Neural cell (in vitro differentiated cells): ENCODE data around the gene GHITM.

Experiments used
- EP300 ChIP-seq: fragments of 450-650 bp; conservative IDR thresholded peaks from 2 replicates; pipeline ENCODE4 v1.6.1; 2014; ENCODE audit warnings: antibody characterized with exemption, mild to moderate bottlenecking, moderate library complexity; ENCODE audit not compliant: poor library complexity, severe bottlenecking
- EZH2 ChIP-seq: fragments of 200-600, 300-800 bp; shearing (Covaris generic), sonication (generic); IDR thresholded peaks from 2 replicates; pipeline ENCODE4 v1.6.1; 2014; ENCODE audit warnings: antibody characterized with exemption, low read length, borderline replicate concordance, mild to moderate bottlenecking; ENCODE audit not compliant: insufficient read depth, poor library complexity, severe bottlenecking
- POLR2AphosphoS5 ChIP-seq: IDR thresholded peaks from 2 replicates; pipeline ENCODE4 v1.6.1; 2012
- TF ChIP-seq, protein P1 (sequence below): fragments of 450-650 bp; IDR thresholded peaks from 2 replicates; pipeline ENCODE4 v1.5.1; 2014; ENCODE audit warnings: antibody characterized with exemption, mild to moderate bottlenecking, moderate library complexity; ENCODE audit not compliant: poor library complexity, severe bottlenecking
- TF ChIP-seq, protein P2 (sequence below): IDR thresholded peaks from 2 replicates; pipeline ENCODE4 v1.6.1; 2012; ENCODE audit warnings: borderline replicate concordance

- TF ChIP-seq, protein P1, sequence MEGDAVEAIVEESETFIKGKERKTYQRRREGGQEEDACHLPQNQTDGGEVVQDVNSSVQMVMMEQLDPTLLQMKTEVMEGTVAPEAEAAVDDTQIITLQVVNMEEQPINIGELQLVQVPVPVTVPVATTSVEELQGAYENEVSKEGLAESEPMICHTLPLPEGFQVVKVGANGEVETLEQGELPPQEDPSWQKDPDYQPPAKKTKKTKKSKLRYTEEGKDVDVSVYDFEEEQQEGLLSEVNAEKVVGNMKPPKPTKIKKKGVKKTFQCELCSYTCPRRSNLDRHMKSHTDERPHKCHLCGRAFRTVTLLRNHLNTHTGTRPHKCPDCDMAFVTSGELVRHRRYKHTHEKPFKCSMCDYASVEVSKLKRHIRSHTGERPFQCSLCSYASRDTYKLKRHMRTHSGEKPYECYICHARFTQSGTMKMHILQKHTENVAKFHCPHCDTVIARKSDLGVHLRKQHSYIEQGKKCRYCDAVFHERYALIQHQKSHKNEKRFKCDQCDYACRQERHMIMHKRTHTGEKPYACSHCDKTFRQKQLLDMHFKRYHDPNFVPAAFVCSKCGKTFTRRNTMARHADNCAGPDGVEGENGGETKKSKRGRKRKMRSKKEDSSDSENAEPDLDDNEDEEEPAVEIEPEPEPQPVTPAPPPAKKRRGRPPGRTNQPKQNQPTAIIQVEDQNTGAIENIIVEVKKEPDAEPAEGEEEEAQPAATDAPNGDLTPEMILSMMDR = no peak
- no peak for TF ChIP-seq POLR2AphosphoS5
- TF ChIP-seq, protein P2, sequence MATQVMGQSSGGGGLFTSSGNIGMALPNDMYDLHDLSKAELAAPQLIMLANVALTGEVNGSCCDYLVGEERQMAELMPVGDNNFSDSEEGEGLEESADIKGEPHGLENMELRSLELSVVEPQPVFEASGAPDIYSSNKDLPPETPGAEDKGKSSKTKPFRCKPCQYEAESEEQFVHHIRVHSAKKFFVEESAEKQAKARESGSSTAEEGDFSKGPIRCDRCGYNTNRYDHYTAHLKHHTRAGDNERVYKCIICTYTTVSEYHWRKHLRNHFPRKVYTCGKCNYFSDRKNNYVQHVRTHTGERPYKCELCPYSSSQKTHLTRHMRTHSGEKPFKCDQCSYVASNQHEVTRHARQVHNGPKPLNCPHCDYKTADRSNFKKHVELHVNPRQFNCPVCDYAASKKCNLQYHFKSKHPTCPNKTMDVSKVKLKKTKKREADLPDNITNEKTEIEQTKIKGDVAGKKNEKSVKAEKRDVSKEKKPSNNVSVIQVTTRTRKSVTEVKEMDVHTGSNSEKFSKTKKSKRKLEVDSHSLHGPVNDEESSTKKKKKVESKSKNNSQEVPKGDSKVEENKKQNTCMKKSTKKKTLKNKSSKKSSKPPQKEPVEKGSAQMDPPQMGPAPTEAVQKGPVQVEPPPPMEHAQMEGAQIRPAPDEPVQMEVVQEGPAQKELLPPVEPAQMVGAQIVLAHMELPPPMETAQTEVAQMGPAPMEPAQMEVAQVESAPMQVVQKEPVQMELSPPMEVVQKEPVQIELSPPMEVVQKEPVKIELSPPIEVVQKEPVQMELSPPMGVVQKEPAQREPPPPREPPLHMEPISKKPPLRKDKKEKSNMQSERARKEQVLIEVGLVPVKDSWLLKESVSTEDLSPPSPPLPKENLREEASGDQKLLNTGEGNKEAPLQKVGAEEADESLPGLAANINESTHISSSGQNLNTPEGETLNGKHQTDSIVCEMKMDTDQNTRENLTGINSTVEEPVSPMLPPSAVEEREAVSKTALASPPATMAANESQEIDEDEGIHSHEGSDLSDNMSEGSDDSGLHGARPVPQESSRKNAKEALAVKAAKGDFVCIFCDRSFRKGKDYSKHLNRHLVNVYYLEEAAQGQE = no peak
- TF ChIP-seq EZH2 = no peak
- TF ChIP-seq EP300 = no peak
These were observed 707 bp upstream of the GHITM start for GRCh38 chr10:84138478-84139125.
